ENCODE data around the gene EPHB1. TPM values are rescaled to one million over a fixed set of nuclear protein-coding genes. Genes with fewer than 3 reads are reported as not detected.

EPHB1 gene
- total RNA-seq, 1 experiment from 2014 or later = 0.11 TPM

GRCh38 chr3:135203026-135203425 lies 408.0 kb downstream of the EPHB1 start:
- Histone ChIP-seq H3K27ac (ENCODE audit: low read depth, low read length, poor library complexity, severe bottlenecking) (no peak overlapping the region), H3K36me3 (ENCODE audit: insufficient read depth, low read length, poor library complexity, severe bottlenecking) (no peaks in the 10 kb centered on the region), H3K9me3 (ENCODE audit: low read depth, low read length, poor library complexity, severe bottlenecking) (no peaks in the 10 kb centered on the region), H3K4me1 (ENCODE audit: insufficient read depth, low read length, poor library complexity, severe bottlenecking) (no peaks in the 10 kb centered on the region), H3K4me3 (ENCODE audit: low read depth, low read length, poor library complexity, severe bottlenecking) (no peak overlapping the region), H3K27me3 (replicated peaks; ENCODE audit: insufficient read depth, low read depth, low read length, poor library complexity) (no peaks in the 10 kb centered on the region)
- ChIA-PET CTCF (no interaction called here), POLR2A (ENCODE audit: low non-redundant PET) (no interaction called here)
- no peak for DNase-seq (ENCODE audit: low spot score)
- no TSS peak for BruUV-seq (replicated peaks)
- intact Hi-C loops (cut with micrococcal nuclease; ENCODE audit: unreplicated experiment) = no loop called here
- TF ChIP-seq EZH2 (IDR thresholded peaks at IDR 0.05; ENCODE audit: borderline replicate concordance, low read depth, low read length, poor library complexity, severe bottlenecking) (no peak), CTCF (conservative IDR thresholded peaks at IDR 0.05; ENCODE audit: low read depth, low read length) (no peak)

GRCh38 chr3:135213213-135213612 lies 418.2 kb downstream of the EPHB1 start:
- no peaks in the 10 kb centered on the region for H3K27me3 ChIP-seq (replicated peaks; ENCODE audit: insufficient read depth, low read depth, low read length, poor library complexity)
- intact Hi-C loops (cut with micrococcal nuclease; ENCODE audit: unreplicated experiment) = no loop called here
- H3K27ac ChIP-seq (ENCODE audit: low read depth, low read length, poor library complexity, severe bottlenecking) = no peak overlapping the region
- H3K4me3 ChIP-seq (ENCODE audit: low read depth, low read length, poor library complexity, severe bottlenecking) = no peak overlapping the region
- no peaks in the 10 kb centered on the region for H3K4me1 ChIP-seq (ENCODE audit: insufficient read depth, low read length, poor library complexity, severe bottlenecking)
- no peaks in the 10 kb centered on the region for H3K36me3 ChIP-seq (ENCODE audit: insufficient read depth, low read length, poor library complexity, severe bottlenecking)
- TF ChIP-seq CTCF (conservative IDR thresholded peaks at IDR 0.05; ENCODE audit: low read depth, low read length) (no peak), EZH2 (IDR thresholded peaks at IDR 0.05; ENCODE audit: borderline replicate concordance, low read depth, low read length, poor library complexity, severe bottlenecking) (no peak)
- H3K9me3 ChIP-seq (ENCODE audit: low read depth, low read length, poor library complexity, severe bottlenecking) = no peaks in the 10 kb centered on the region
- BruUV-seq (replicated peaks) = no TSS peak
- ChIA-PET CTCF (no interaction called here), POLR2A (ENCODE audit: low non-redundant PET) (no interaction called here)
- no peak for DNase-seq (ENCODE audit: low spot score)

- no TSS peak for BruUV-seq (replicated peaks)
- no peaks in the 10 kb centered on the region for H3K9me3 ChIP-seq (ENCODE audit: low read depth, low read length, poor library complexity, severe bottlenecking)
- no peak for DNase-seq (ENCODE audit: low spot score)
- TF ChIP-seq EZH2 (IDR thresholded peaks at IDR 0.05; ENCODE audit: borderline replicate concordance, low read depth, low read length, poor library complexity, severe bottlenecking) = no peak
- TF ChIP-seq CTCF (conservative IDR thresholded peaks at IDR 0.05; ENCODE audit: low read depth, low read length) = no peak
- H3K4me3 ChIP-seq (ENCODE audit: low read depth, low read length, poor library complexity, severe bottlenecking) = no peak overlapping the region
- ChIA-PET CTCF (no interaction called here), POLR2A (ENCODE audit: low non-redundant PET) (no interaction called here)
- intact Hi-C loops (cut with micrococcal nuclease; ENCODE audit: unreplicated experiment) = no loop called here
- no peak overlapping the region for H3K27ac ChIP-seq (ENCODE audit: low read depth, low read length, poor library complexity, severe bottlenecking)
- H3K36me3 ChIP-seq (ENCODE audit: insufficient read depth, low read length, poor library complexity, severe bottlenecking) = no peaks in the 10 kb centered on the region
- no peaks in the 10 kb centered on the region for H3K4me1 ChIP-seq (ENCODE audit: insufficient read depth, low read length, poor library complexity, severe bottlenecking)
- H3K27me3 ChIP-seq (replicated peaks; ENCODE audit: insufficient read depth, low read depth, low read length, poor library complexity) = no peaks in the 10 kb centered on the region
Measured at GRCh38 chr3:135213822-135214221, 418.8 kb downstream of the EPHB1 start.

All from A673 (cell line).